ENCODE measurements around the gene CR1. TPM values are rescaled to one million over a fixed set of nuclear protein-coding genes. Genes with fewer than 3 reads are reported as not detected.
A peak's percentile ranks its signal among the peaks of the same experiment; 100 is the strongest.
"Not testable (repeated sequence)": the region's sequence is repeated elsewhere in the genome, so short reads cannot be mapped to it uniquely, and the experiment has no call there.

Gene CR1
- total and polyA plus RNA-seq, 2 experiments from 2014 or later = 0.65 to 0.76 TPM

- Histone ChIP-seq H3K4me3 (no peak overlapping the region), H3F3A (replicated peaks; ENCODE audit: low read depth) (no peaks in the 10 kb centered on the region; the same call in 1 of the 2 replicates), H3K9me2 (ENCODE audit: insufficient read depth) (no peaks in the 10 kb centered on the region), H3K4me1 (ENCODE audit: insufficient read depth) (no peaks in the 10 kb centered on the region), H2AFZ (no peak overlapping the region), H3K27me3 (ENCODE audit: insufficient read depth) (no peaks in the 10 kb centered on the region), H4K20me1 (replicated peaks; ENCODE audit: insufficient read depth) (no peaks in the 10 kb centered on the region), H3K27ac (ENCODE audit: low read depth) (no peak overlapping the region), H3K79me2 (replicated peaks; ENCODE audit: insufficient read depth) (no peaks in the 10 kb centered on the region), H3K36me3 (ENCODE audit: insufficient read depth) (no peaks in the 10 kb centered on the region), H3K4me2 (no peak overlapping the region)
- no peak for DNase-seq (ENCODE audit: low spot score)
- no peak for TF ChIP-seq ZNF462 (CRISPR knock-in tag; IDR thresholded peaks at IDR 0.05)
- 0 out of 4 replicates have a peak, but pooled peaks of 1 of the 2 experiments have one; percentile 8 for TF ChIP-seq CTCF (conservative IDR thresholded peaks at IDR 0.05; ENCODE audit: low read depth in 2 of 2)
- Mint-ChIP-seq H3K9me3 (peaks cover 6% of the 10 kb centered on the region; the same call in 2 of the 3 replicates), H3K4me3 (no peak overlapping the region), H3K4me1 (peaks cover 8% of the 10 kb centered on the region), H3K27ac (peak overlapping the region; percentile 56; the same call in 1 of the 2 replicates), H3K36me3 (ENCODE audit: low read depth) (peaks cover 7% of the 10 kb centered on the region; the same call in 2 of the 3 replicates), H3K27me3 (ENCODE audit: insufficient read depth, low read depth, poor library complexity) (no peaks in the 10 kb centered on the region)
- no peak for ATAC-seq
These were observed 124.6 kb downstream of the CR1 start for GRCh38 chr1:207620543-207620893.

- ATAC-seq; H3K27me3 ChIP-seq (ENCODE audit: insufficient read depth); H3K27me3 Mint-ChIP-seq (ENCODE audit: insufficient read depth, low read depth, poor library complexity); H3K4me3 ChIP-seq; H2AFZ ChIP-seq; H3K36me3 ChIP-seq (ENCODE audit: insufficient read depth); H3K27ac ChIP-seq (ENCODE audit: low read depth); H4K20me1 ChIP-seq (replicated peaks; ENCODE audit: insufficient read depth); H3K4me1 ChIP-seq (ENCODE audit: insufficient read depth); H3K4me3 Mint-ChIP-seq; H3K79me2 ChIP-seq (replicated peaks; ENCODE audit: insufficient read depth); DNase-seq (ENCODE audit: low spot score); H3K9me2 ChIP-seq (ENCODE audit: insufficient read depth); H3K4me1 Mint-ChIP-seq; H3F3A ChIP-seq (replicated peaks; ENCODE audit: low read depth); H3K27ac Mint-ChIP-seq; H3K4me2 ChIP-seq: not testable (repeated sequence)
- Mint-ChIP-seq H3K9me3 (peaks cover 15% of the 10 kb centered on the region; the same call in 2 of the 3 replicates), H3K36me3 (ENCODE audit: low read depth) (peaks cover 14% of the 10 kb centered on the region; the same call in 2 of the 3 replicates)
These were observed 129.6 kb downstream of the CR1 start for GRCh38 chr1:207625504-207626071.

All from GM23338 (cell line).